ENCODE results near the gene ALKBH2. TPM values are rescaled to one million over a fixed set of nuclear protein-coding genes. Genes with fewer than 3 reads are reported as not detected.

ALKBH2 gene
- total RNA-seq, 2 donors from 2014 or later = 5.0 to 8.9 TPM

GRCh38 chr12:109120095-109120494 is 26.8 kb upstream of the ALKBH2 start:
- no peaks in the 10 kb centered on the region for H3K27me3 ChIP-seq
- no peak overlapping the region for H3K9ac ChIP-seq (ENCODE audit: low read depth in 2 of 2, low read length in 2 of 2)
- H3K4me3 ChIP-seq = no peak overlapping the region
- intact Hi-C loops (cut with DNase I) = no loop called here
- peaks cover 9% of the 10 kb centered on the region for H3K4me1 ChIP-seq
- no peaks in the 10 kb centered on the region for H3K36me3 ChIP-seq
- no peak for DNase-seq
- TF ChIP-seq CTCF (IDR thresholded peaks at IDR 0.05) = no peak
- no peaks in the 10 kb centered on the region for H3K9me3 ChIP-seq
- no peak overlapping the region for H3K27ac ChIP-seq

GRCh38 chr12:109116611-109116949 is 23.3 kb upstream of the ALKBH2 start:
- DNase-seq = no peak
- Histone ChIP-seq H3K9me3 (no peaks in the 10 kb centered on the region), H3K4me3 (no peak overlapping the region), H3K9ac (ENCODE audit: low read depth in 2 of 2, low read length in 2 of 2) (peak overlapping the region; percentile 15 to 35), H3K27ac (no peak overlapping the region), H3K36me3 (no peaks in the 10 kb centered on the region), H3K4me1 (peaks cover 9% of the 10 kb centered on the region), H3K27me3 (no peaks in the 10 kb centered on the region)
- intact Hi-C loops (cut with DNase I) = loop anchor here (10.0 kb wide), 1 partner anchor 148 kb away; no protein-coding TSS in a partner anchor
- TF ChIP-seq CTCF (IDR thresholded peaks at IDR 0.05) = no peak

GRCh38 chr12:109115758-109116610 is 22.7 kb upstream of the ALKBH2 start, which contains the start of gene ACACB:
TSS of gene ACACB (plus strand) at chr12:109116587. CDS start at chr12:109139406, 22,819 bp downstream.
- Histone ChIP-seq H3K9me3 (no peaks in the 10 kb centered on the region), H3K27ac (peak within 1 kb of the TSS; percentile 34), H3K27me3 (no peaks in the 10 kb centered on the region), H3K4me1 (peaks cover 9% of the 10 kb centered on the region), H3K4me3 (no peak within 1 kb of the TSS), H3K9ac (ENCODE audit: low read depth in 2 of 2, low read length in 2 of 2) (peak within 1 kb of the TSS; percentile 15 to 35), H3K36me3 (no peaks in the 10 kb centered on the region)
- intact Hi-C loops (cut with DNase I) = loop anchor here (10.0 kb wide), 1 partner anchor 149 kb away; no protein-coding TSS in a partner anchor
- TF ChIP-seq CTCF (IDR thresholded peaks at IDR 0.05) = no peak
- DNase-seq = peak; percentile 74

GRCh38 chr12:109115404-109115757 is 22.1 kb upstream of the ALKBH2 start:
- Histone ChIP-seq H3K4me3 (no peak overlapping the region), H3K9ac (ENCODE audit: low read depth in 2 of 2, low read length in 2 of 2) (peak overlapping the region in 1 of 2 donors; percentile 35), H3K36me3 (no peaks in the 10 kb centered on the region), H3K27me3 (no peaks in the 10 kb centered on the region), H3K4me1 (peaks cover 9% of the 10 kb centered on the region), H3K27ac (peak overlapping the region; percentile 34), H3K9me3 (no peaks in the 10 kb centered on the region)
- intact Hi-C loops (cut with DNase I) = loop anchor here (10.0 kb wide), 1 partner anchor 149 kb away; no protein-coding TSS in a partner anchor
- no peak for DNase-seq
- no peak for TF ChIP-seq CTCF (IDR thresholded peaks at IDR 0.05)

GRCh38 chr12:109114644-109115043 is 21.4 kb upstream of the ALKBH2 start:
- H3K36me3 ChIP-seq = no peaks in the 10 kb centered on the region
- DNase-seq = no peak
- no peak overlapping the region for H3K27ac ChIP-seq
- no peak overlapping the region for H3K4me3 ChIP-seq
- H3K27me3 ChIP-seq = no peaks in the 10 kb centered on the region
- peaks cover 9% of the 10 kb centered on the region for H3K4me1 ChIP-seq
- intact Hi-C loops (cut with DNase I) = loop anchor here (10.0 kb wide), 1 partner anchor 150 kb away; no protein-coding TSS in a partner anchor
- TF ChIP-seq CTCF (IDR thresholded peaks at IDR 0.05) = no peak
- H3K9me3 ChIP-seq = no peaks in the 10 kb centered on the region
- H3K9ac ChIP-seq (ENCODE audit: low read depth in 2 of 2, low read length in 2 of 2) = no peak overlapping the region
